H1 (cell line): ENCODE measurements around the gene SEMA3D. TPM values are rescaled to one million over a fixed set of nuclear protein-coding genes. Genes with fewer than 3 reads are reported as not detected.

Experiments
- CTCF ChIA-PET: fragments of 300-600 bp; sonication (Branson Sonifier 250); formaldehyde crosslinking; loops from one replicate; lab custom pipeline; 2021; ENCODE audit not compliant: partially characterized antibody; lab: Charles Lee
- POLR2A ChIA-PET: fragments of 300-600 bp; sonication (Branson Sonifier 250); formaldehyde crosslinking; loops from one replicate; lab custom pipeline; 2021; ENCODE audit warnings: inconsistent platforms; ENCODE audit not compliant: partially characterized antibody; lab: Charles Lee
- DNase-seq, 2 experiments: peaks; one replicate each; pipeline versions ENCODE4 v3.0.0 to v3.0.0-alpha.2; 2010 to 2022; ENCODE audit warnings: low spot score in 2 of 2, low read depth in 1 of 2, mixed read lengths in 1 of 2
- FAIRE-seq: peaks from 2 replicates; lab custom pipeline; 2011; peaks lifted over from hg19 to GRCh38; lab: Jason Lieb, UNC
- H2AFZ ChIP-seq: 2 replicates; pipeline ENCODE4 v1.8.1; 2012; ENCODE audit warnings: low read length, inconsistent platforms
- H2AK5ac ChIP-seq: 2 replicates; pipeline ENCODE4 v1.6.1; 2013; ENCODE audit warnings: low read depth, low read length
- H2BK120ac ChIP-seq: replicated peaks from 2 replicates; pipeline ENCODE3; 2013; ENCODE audit warnings: low read depth, low read length, inconsistent platforms
- H2BK12ac ChIP-seq: 2 replicates; pipeline ENCODE4 v1.6.1; 2013; ENCODE audit warnings: low read depth, low read length
- H2BK15ac ChIP-seq: 2 replicates; pipeline ENCODE4 v1.6.1; 2013; ENCODE audit warnings: low read length
- H2BK20ac ChIP-seq: 2 replicates; pipeline ENCODE4 v1.6.1; 2013; ENCODE audit warnings: low read length
- H2BK5ac ChIP-seq: 2 replicates; pipeline ENCODE4 v1.6.1; 2013; ENCODE audit warnings: low read depth, low read length
- H3K14ac ChIP-seq: 2 replicates; pipeline ENCODE4 v1.6.1; 2013; ENCODE audit warnings: inconsistent platforms; ENCODE audit not compliant: insufficient read length
- H3K18ac ChIP-seq: 2 replicates; pipeline ENCODE4 v1.6.1; 2013; ENCODE audit warnings: low read length; ENCODE audit errors: extremely low read depth
- H3K23ac ChIP-seq: 2 replicates; pipeline ENCODE4 v1.6.1; 2013; ENCODE audit warnings: inconsistent platforms; ENCODE audit not compliant: insufficient read length
- H3K23me2 ChIP-seq: 2 replicates; pipeline ENCODE4 v1.6.1; 2013; ENCODE audit warnings: low read depth, low read length
- H3K27ac ChIP-seq: 2 replicates; pipeline ENCODE4 v1.6.1; 2011; ENCODE audit warnings: low read depth, low read length, inconsistent platforms
- H3K27me3 ChIP-seq, 4 experiments: replicated peaks in 1 of 4; 1 replicate in 1 of 4; 2 replicates in 3 of 4; pipeline versions ENCODE4 v1.6.1 to v1.8.1; 2011 to 2013; ENCODE audit warnings: low read length in 3 of 4, mild to moderate bottlenecking in 3 of 4, inconsistent platforms in 2 of 4, mixed read lengths in 2 of 4, moderate library complexity in 1 of 4; ENCODE audit not compliant: control insufficient read depth in 3 of 4, insufficient read depth in 3 of 4; ENCODE audit errors: extremely low read depth in 1 of 4
- H3K36me3 ChIP-seq, 4 experiments: 2 replicates each; pipeline versions ENCODE4 v1.6.1 to v1.8.1; 2011 to 2013; ENCODE audit warnings: mild to moderate bottlenecking in 4 of 4, low read length in 3 of 4, moderate library complexity in 2 of 4, control low read depth in 1 of 4, inconsistent platforms in 1 of 4; ENCODE audit not compliant: insufficient read depth in 4 of 4, control insufficient read depth in 2 of 4
- H3K4ac ChIP-seq: replicated peaks from 2 replicates; pipeline ENCODE3; 2013; ENCODE audit warnings: low read length, low read depth, mixed read lengths, inconsistent platforms; ENCODE audit not compliant: insufficient read length
- H3K4me1 ChIP-seq, 4 experiments: replicated peaks in 1 of 4; 1 replicate in 1 of 4; 2 replicates in 3 of 4; pipeline versions ENCODE4 v1.6.1 to v1.8.1; 2011 to 2013; ENCODE audit warnings: low read length in 3 of 4, inconsistent platforms in 2 of 4, mixed read lengths in 1 of 4; ENCODE audit not compliant: insufficient read depth in 4 of 4, control insufficient read depth in 3 of 4
- H3K4me2 ChIP-seq, 2 experiments: 2 replicates each; pipeline versions ENCODE4 v1.6.1 to v1.8.1; 2011 to 2013; ENCODE audit warnings: low read depth in 2 of 2, low read length in 2 of 2, control low read depth in 1 of 2, inconsistent platforms in 1 of 2, mild to moderate bottlenecking in 1 of 2; ENCODE audit not compliant: insufficient read depth in 1 of 2
- H3K4me3 ChIP-seq, 4 experiments: fragments of 200-600, 300-600 bp in 1 of 4; sonication (generic), shearing (Covaris generic), sonication (Bioruptor Twin) in 1 of 4; 2 replicates each; pipeline versions ENCODE4 v1.5.1 to v1.8.1; 2011 to 2016; ENCODE audit warnings: low read length in 4 of 4, low read depth in 3 of 4, control low read depth in 2 of 4, inconsistent platforms in 2 of 4, mild to moderate bottlenecking in 2 of 4, mixed read lengths in 1 of 4, moderate library complexity in 1 of 4; ENCODE audit not compliant: insufficient read depth in 2 of 4; ENCODE audit errors: extremely low read depth in 1 of 4
- H3K56ac ChIP-seq: replicated peaks from 2 replicates; pipeline ENCODE3; 2013; ENCODE audit warnings: low read depth, mild to moderate bottlenecking, mixed read lengths, low read length, inconsistent platforms; ENCODE audit not compliant: insufficient read length
- H3K79me1 ChIP-seq: 2 replicates; pipeline ENCODE4 v1.6.1; 2013; ENCODE audit warnings: low read depth, low read length, control low read depth
- H3K79me2 ChIP-seq, 2 experiments: 2 replicates each; pipeline versions ENCODE4 v1.6.1 to v1.8.1; 2012 to 2013; ENCODE audit warnings: low read length in 2 of 2, mild to moderate bottlenecking in 2 of 2, inconsistent platforms in 1 of 2; ENCODE audit not compliant: insufficient read depth in 2 of 2, control insufficient read depth in 1 of 2
- H3K9ac ChIP-seq, 4 experiments: replicated peaks in 1 of 4; 1 replicate in 1 of 4; 2 replicates in 3 of 4; pipeline versions ENCODE4 v1.6.1 to v1.8.1; 2011 to 2013; ENCODE audit warnings: low read depth in 3 of 4, low read length in 3 of 4, control low read depth in 2 of 4, mild to moderate bottlenecking in 2 of 4, moderate library complexity in 2 of 4, inconsistent platforms in 1 of 4; ENCODE audit errors: extremely low read depth in 1 of 4
- H3K9me3 ChIP-seq, 2 experiments: 2 replicates each; pipeline versions ENCODE4 v1.6.1 to v1.8.1; 2012 to 2013; ENCODE audit warnings: mild to moderate bottlenecking in 2 of 2, moderate library complexity in 2 of 2, control low read depth in 1 of 2, inconsistent platforms in 1 of 2, low read depth in 1 of 2, low read length in 1 of 2, mixed read lengths in 1 of 2; ENCODE audit not compliant: insufficient read depth in 2 of 2
- H4K20me1 ChIP-seq, 2 experiments: replicated peaks in 1 of 2; 2 replicates each; pipeline versions ENCODE3 to v1.8.1; 2011 to 2013; ENCODE audit warnings: inconsistent platforms in 2 of 2, low read length in 2 of 2, mild to moderate bottlenecking in 1 of 2; ENCODE audit not compliant: insufficient read depth in 2 of 2, control insufficient read depth in 1 of 2
- H4K5ac ChIP-seq: 2 replicates; pipeline ENCODE4 v1.6.1; 2013; ENCODE audit warnings: low read length, low read depth, mixed read lengths, inconsistent platforms; ENCODE audit not compliant: insufficient read length
- H4K8ac ChIP-seq: 2 replicates; pipeline ENCODE4 v1.8.0; 2013; ENCODE audit warnings: mild to moderate bottlenecking, moderate library complexity, low read length, inconsistent platforms; ENCODE audit not compliant: insufficient read depth; ENCODE audit errors: extremely low read depth
- H4K91ac ChIP-seq: replicated peaks from 2 replicates; pipeline ENCODE3; 2013; ENCODE audit warnings: low read length, mixed read lengths, inconsistent platforms; ENCODE audit not compliant: insufficient read length
- BACH1 ChIP-seq: IDR thresholded peaks from 2 replicates; pipeline ENCODE4 v1.6.1; 2012; ENCODE audit warnings: low read length, improper control_type of control experiment
- JUND ChIP-seq: IDR thresholded peaks from 2 replicates; pipeline ENCODE4 v1.6.1; 2011; ENCODE audit warnings: mild to moderate bottlenecking, improper control_type of control experiment, low read length
- KDM1A ChIP-seq: fragments of 200-600, 300-600 bp; sonication (generic); IDR thresholded peaks from 2 replicates; pipeline ENCODE4 v1.7.1; 2016; ENCODE audit warnings: mild to moderate bottlenecking, low read length, borderline replicate concordance
- MAFK ChIP-seq: IDR thresholded peaks from 2 replicates; pipeline ENCODE4 v1.6.1; 2012; ENCODE audit warnings: low read depth, mild to moderate bottlenecking, improper control_type of control experiment, low read length
- NANOG ChIP-seq: IDR thresholded peaks from 2 replicates; pipeline ENCODE4 v1.6.1; 2011; ENCODE audit warnings: low read length, low read depth, mild to moderate bottlenecking, inconsistent platforms; ENCODE audit not compliant: insufficient read depth, poor library complexity, severe bottlenecking
- RAD21 ChIP-seq, 2 experiments: IDR thresholded peaks in 1 of 2; conservative IDR thresholded peaks in 1 of 2; 2 replicates each; pipeline ENCODE4 v1.6.1; 2011; ENCODE audit warnings: low read depth in 2 of 2, low read length in 2 of 2, improper control_type of control experiment in 1 of 2, inconsistent platforms in 1 of 2, mild to moderate bottlenecking in 1 of 2, moderate library complexity in 1 of 2
- WGBS, 2 experiments: shearing (Covaris generic) in 1 of 2; methylation state at CpG; one replicate each; pipeline versions ENCODE4 v1.1.6 to v1.1.7; 2013 to 2015; ENCODE audit warnings: low lambda C conversion rate in 2 of 2, mixed read lengths in 2 of 2, inconsistent platforms in 1 of 2, low coverage in 1 of 2, missing lambda C conversion rate in 1 of 2; ENCODE audit not compliant: insufficient replicate concordance in 2 of 2, insufficient coverage in 1 of 2, insufficient read length in 1 of 2; ENCODE audit errors: extremely low coverage in 1 of 2, missing lambda C conversion rate in 1 of 2; 5-methylcytosine and 5-hydroxymethylcytosine counted together
- polyA plus RNA-seq, 7 experiments: library from polyadenylated mRNA; depleted of rRNA in 3 of 7; stranded (reverse) in 5 of 7; unstranded in 2 of 7; fragments of >200 nt in 5 of 7; fragments of 200-250 nt in 2 of 7; gene quantifications; 1 replicate in 5 of 7; 2 replicates in 1 of 7; 4 replicates in 1 of 7; pipeline versions ENCODE4 v1.2.1 to v1.2.3, GENCODE V29; 2011 to 2013; ENCODE audit warnings: missing spikeins in 2 of 7, mixed read lengths in 2 of 7
- total RNA-seq: library from RNA; stranded (reverse); fragmentation: NEBNext Ultra II Directional; extraction: Animal tissue kit (Norgen Biotek cat#: 25700); gene quantifications from 2 replicates; pipeline ENCODE4 v1.2.1, GENCODE V29; 2021
- TF ChIP-seq, protein P1 (sequence below): IDR thresholded peaks from 2 replicates; pipeline ENCODE4 v1.6.1; 2012; ENCODE audit warnings: inconsistent platforms
- TF ChIP-seq, protein P2 (sequence below): IDR thresholded peaks from 2 replicates; pipeline ENCODE4 v1.6.1; 2012; ENCODE audit warnings: low read length, inconsistent platforms

The SEMA3D gene
- total and polyA plus RNA-seq, 2 of the 8 experiments (the other 6 are each of a cell fraction or from before 2014, with no cell fraction given): 1.6 to 3.5 TPM

DNA sequence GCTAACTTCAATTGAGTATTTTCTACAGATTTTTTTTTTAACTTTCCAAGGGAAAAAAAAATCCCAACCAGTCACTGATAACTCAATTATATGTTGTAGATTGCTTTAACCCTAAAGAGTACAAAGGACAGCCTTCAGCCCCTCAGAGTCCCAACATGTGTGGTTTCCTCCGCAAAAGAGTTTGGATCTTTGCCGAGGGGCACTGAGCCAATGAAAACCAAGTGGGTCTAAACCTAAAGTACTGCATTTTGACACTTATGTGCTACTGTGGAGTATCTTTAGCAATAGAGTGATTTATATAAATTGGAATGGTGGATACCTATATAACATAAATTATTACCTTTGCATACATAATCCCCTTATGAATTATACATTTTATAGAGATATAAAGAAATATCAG, 91.5 kb downstream of the SEMA3D start:
- H2AK5ac ChIP-seq: no peak overlapping the region
- ChIA-PET POLR2A (no interaction called here), CTCF (no interaction called here)
- H3K18ac ChIP-seq: no peak overlapping the region
- H2BK20ac ChIP-seq: no peak overlapping the region
- no peak overlapping the region for H2BK12ac ChIP-seq
- no peak overlapping the region for H4K91ac ChIP-seq
- no peaks in the 10 kb centered on the region for H3K36me3 ChIP-seq
- H2AFZ ChIP-seq: no peak overlapping the region
- no peaks in the 10 kb centered on the region for H3K4me1 ChIP-seq
- H2BK120ac ChIP-seq: no peak overlapping the region
- H3K4me3 ChIP-seq: no peak overlapping the region
- H2BK15ac ChIP-seq: no peak overlapping the region
- no peak overlapping the region for H2BK5ac ChIP-seq
- H4K20me1 ChIP-seq: no peaks in the 10 kb centered on the region
- no peak overlapping the region for H3K56ac ChIP-seq
- H3K23ac ChIP-seq: no peak overlapping the region
- H3K27ac ChIP-seq: no peak overlapping the region
- FAIRE-seq: no peak
- no peaks in the 10 kb centered on the region for H3K79me1 ChIP-seq
- H4K5ac ChIP-seq: no peak overlapping the region
- no peak for DNase-seq
- no peaks in the 10 kb centered on the region for H3K27me3 ChIP-seq
- no peak overlapping the region for H3K4ac ChIP-seq
- no peaks in the 10 kb centered on the region for H3K9me3 ChIP-seq
- no peak overlapping the region for H3K4me2 ChIP-seq
- H4K8ac ChIP-seq: no peak overlapping the region
- H3K9ac ChIP-seq: no peak overlapping the region
- H3K79me2 ChIP-seq: no peaks in the 10 kb centered on the region
- no peak overlapping the region for H3K14ac ChIP-seq
- 100% methylated on average over 2 of the region's 2 CpGs; no CpG with 5 or more reads in 1 of the 2 experiments for WGBS, 2 experiments
- no peaks in the 10 kb centered on the region for H3K23me2 ChIP-seq
- no peak for TF ChIP-seq RAD21 (IDR thresholded peaks at IDR 0.05 in 1 of 2, conservative IDR thresholded peaks at IDR 0.05 in 1 of 2; ENCODE audit: low read depth in 2 of 2, low read length in 2 of 2)
- TF ChIP-seq, protein P1, sequence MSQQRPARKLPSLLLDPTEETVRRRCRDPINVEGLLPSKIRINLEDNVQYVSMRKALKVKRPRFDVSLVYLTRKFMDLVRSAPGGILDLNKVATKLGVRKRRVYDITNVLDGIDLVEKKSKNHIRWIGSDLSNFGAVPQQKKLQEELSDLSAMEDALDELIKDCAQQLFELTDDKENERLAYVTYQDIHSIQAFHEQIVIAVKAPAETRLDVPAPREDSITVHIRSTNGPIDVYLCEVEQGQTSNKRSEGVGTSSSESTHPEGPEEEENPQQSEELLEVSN: no peak
- TF ChIP-seq, protein P2, sequence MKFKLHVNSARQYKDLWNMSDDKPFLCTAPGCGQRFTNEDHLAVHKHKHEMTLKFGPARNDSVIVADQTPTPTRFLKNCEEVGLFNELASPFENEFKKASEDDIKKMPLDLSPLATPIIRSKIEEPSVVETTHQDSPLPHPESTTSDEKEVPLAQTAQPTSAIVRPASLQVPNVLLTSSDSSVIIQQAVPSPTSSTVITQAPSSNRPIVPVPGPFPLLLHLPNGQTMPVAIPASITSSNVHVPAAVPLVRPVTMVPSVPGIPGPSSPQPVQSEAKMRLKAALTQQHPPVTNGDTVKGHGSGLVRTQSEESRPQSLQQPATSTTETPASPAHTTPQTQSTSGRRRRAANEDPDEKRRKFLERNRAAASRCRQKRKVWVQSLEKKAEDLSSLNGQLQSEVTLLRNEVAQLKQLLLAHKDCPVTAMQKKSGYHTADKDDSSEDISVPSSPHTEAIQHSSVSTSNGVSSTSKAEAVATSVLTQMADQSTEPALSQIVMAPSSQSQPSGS: no peak
- TF ChIP-seq KDM1A: no peak
- no peak for TF ChIP-seq NANOG
- no peak for TF ChIP-seq JUND
- TF ChIP-seq MAFK: no peak
- no peak for TF ChIP-seq BACH1
